HG02759 (cell line): ENCODE results near the gene HLCS.

ENCODE experiments used
- ATAC-seq: cut with Tn5 transposase; IDR thresholded peaks from one replicate; pipeline ENCODE4 v1.9.1; 2021; ENCODE audit warnings: mild to moderate bottlenecking, moderate library complexity; ENCODE audit not compliant: unreplicated experiment

The HLCS gene

GRCh38 chr21:36706951-36707762, 259.3 kb downstream of the HLCS start:
- ATAC-seq, result no peak

- ATAC-seq, result no peak
Measured at GRCh38 chr21:36706482-36706852, 260.0 kb downstream of the HLCS start.

GRCh38 chr21:36705679-36706481, 260.6 kb downstream of the HLCS start:
- ATAC-seq, result no peak

GRCh38 chr21:36704958-36705678, 261.4 kb downstream of the HLCS start:
- no peak for ATAC-seq

- no peak for ATAC-seq
Measured at GRCh38 chr21:36704281-36704957, 262.1 kb downstream of the HLCS start.

- ATAC-seq, result no peak
Measured at GRCh38 chr21:36703626-36704280, 262.7 kb downstream of the HLCS start.

GRCh38 chr21:36703123-36703522, 263.3 kb downstream of the HLCS start:
- ATAC-seq, result no peak

- ATAC-seq, result no peak
Measured at GRCh38 chr21:36702622-36702968, 263.9 kb downstream of the HLCS start.

- ATAC-seq, result no peak
Measured at GRCh38 chr21:36701756-36702621, 264.5 kb downstream of the HLCS start.

GRCh38 chr21:36700971-36701755, 265.3 kb downstream of the HLCS start:
- no peak for ATAC-seq
